Tibial artery (tissue), 4 donors: Measurements from ENCODE around the gene ATP8B1.

Experiments
- DNase-seq, 2 donors: peaks; one replicate each; pipeline ENCODE4 v3.0.0-alpha.2; 2019
- H3K27ac ChIP-seq, 2 donors: fragments of 200-600 bp; sonication (generic) in 1 of 2; 1 replicate in 1 of 2; 2 replicates in 1 of 2; pipeline ENCODE4 v1.5.1; 2018 to 2019; ENCODE audit warnings: mild to moderate bottlenecking in 1 of 2
- H3K27me3 ChIP-seq, 2 donors: fragments of 200-600 bp; sonication (generic) in 1 of 2; one replicate each; pipeline versions ENCODE4 v1.5.1 to v1.6.0; 2016 to 2019
- H3K36me3 ChIP-seq, 3 donors: fragments of 200-600 bp; sonication (generic) in 2 of 3; one replicate each; pipeline ENCODE4 v1.5.1; 2016 to 2019; ENCODE audit warnings: mild to moderate bottlenecking in 2 of 3
- H3K4me1 ChIP-seq, 4 donors: fragments of 200-600 bp; sonication (generic) in 2 of 4; 1 replicate in 3 of 4; 2 replicates in 1 of 4; pipeline ENCODE4 v1.5.1; 2016 to 2019
- H3K4me3 ChIP-seq, 2 donors: fragments of 200-600 bp; sonication (generic) in 1 of 2; 1 replicate in 1 of 2; 2 replicates in 1 of 2; pipeline ENCODE4 v1.5.1; 2018 to 2019; ENCODE audit warnings: mild to moderate bottlenecking in 2 of 2
- H3K9me3 ChIP-seq, 3 donors: fragments of 200-600 bp; sonication (generic) in 1 of 3; one replicate each; pipeline ENCODE4 v1.5.1; 2016 to 2019
- intact Hi-C: fragments of 100-400 bp; cut with DNase I; formaldehyde crosslinking; loops from one replicate; pipeline ENCODE4 v1.15.0; 2023; ENCODE audit warnings: low total_unique reads
- TF ChIP-seq, protein P1 (sequence below), 2 experiments: fragments of 200-600 bp in 1 of 2; fragments of 450-650 bp in 1 of 2; IDR thresholded peaks; one replicate each; pipeline ENCODE4 v1.5.1; 2017 to 2019; ENCODE audit warnings: antibody characterized with exemption in 2 of 2, mild to moderate bottlenecking in 1 of 2, moderate library complexity in 1 of 2

ATP8B1 gene

DNA sequence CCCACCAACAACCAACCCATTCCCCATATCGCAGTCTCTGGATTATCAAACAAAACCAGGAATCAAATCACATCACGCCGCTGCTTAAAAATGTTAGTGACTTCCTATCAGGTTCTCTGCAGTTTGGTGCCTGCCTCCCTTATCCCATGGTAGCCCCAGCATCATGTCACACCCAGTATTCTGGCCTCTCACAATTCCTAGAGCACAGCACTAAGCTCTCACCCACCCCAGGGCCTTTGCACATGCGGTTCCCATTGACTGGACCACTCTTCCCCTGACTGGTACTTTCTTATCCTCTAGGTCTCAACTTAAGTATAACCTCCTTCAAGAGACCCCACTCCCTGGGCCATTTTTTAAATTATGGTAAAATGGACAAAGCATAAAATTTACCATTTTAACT, 12.8 kb downstream of the ATP8B1 start:
- H3K27me3 ChIP-seq, result no peaks in the 10 kb centered on the region
- H3K9me3 ChIP-seq, result no peaks in the 10 kb centered on the region
- intact Hi-C loops, result no loop called here
- H3K4me1 ChIP-seq, result peaks cover 0 to 96% (median 61%) of the 10 kb centered on the region in 4 donors
- H3K36me3 ChIP-seq, result no peaks in the 10 kb centered on the region
- peak overlapping the region; percentile 86 to 89 for H3K27ac ChIP-seq
- DNase-seq, result no peak
- no peak overlapping the region for H3K4me3 ChIP-seq
- TF ChIP-seq, protein P1, sequence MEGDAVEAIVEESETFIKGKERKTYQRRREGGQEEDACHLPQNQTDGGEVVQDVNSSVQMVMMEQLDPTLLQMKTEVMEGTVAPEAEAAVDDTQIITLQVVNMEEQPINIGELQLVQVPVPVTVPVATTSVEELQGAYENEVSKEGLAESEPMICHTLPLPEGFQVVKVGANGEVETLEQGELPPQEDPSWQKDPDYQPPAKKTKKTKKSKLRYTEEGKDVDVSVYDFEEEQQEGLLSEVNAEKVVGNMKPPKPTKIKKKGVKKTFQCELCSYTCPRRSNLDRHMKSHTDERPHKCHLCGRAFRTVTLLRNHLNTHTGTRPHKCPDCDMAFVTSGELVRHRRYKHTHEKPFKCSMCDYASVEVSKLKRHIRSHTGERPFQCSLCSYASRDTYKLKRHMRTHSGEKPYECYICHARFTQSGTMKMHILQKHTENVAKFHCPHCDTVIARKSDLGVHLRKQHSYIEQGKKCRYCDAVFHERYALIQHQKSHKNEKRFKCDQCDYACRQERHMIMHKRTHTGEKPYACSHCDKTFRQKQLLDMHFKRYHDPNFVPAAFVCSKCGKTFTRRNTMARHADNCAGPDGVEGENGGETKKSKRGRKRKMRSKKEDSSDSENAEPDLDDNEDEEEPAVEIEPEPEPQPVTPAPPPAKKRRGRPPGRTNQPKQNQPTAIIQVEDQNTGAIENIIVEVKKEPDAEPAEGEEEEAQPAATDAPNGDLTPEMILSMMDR (IDR thresholded peaks at IDR 0.05), result no peak

DNA sequence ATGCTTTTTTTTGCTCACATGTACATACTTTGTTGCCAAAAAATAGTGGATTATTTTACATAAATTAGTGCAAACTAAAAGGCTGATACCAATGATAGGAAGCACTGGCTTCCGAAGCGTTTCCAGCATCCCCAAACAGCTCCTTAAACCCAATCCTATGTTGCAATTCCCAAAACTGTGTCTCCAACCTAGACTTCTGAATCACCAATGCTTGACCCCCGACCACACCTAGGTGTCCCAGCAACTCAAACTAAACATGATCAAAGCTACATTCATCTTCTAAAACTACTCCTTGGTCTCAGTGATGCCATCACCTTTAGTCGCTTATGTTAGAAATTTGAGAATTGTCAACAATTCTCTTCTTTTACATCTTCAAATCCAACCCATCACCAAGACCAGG, 13.4 kb downstream of the ATP8B1 start:
- no peaks in the 10 kb centered on the region for H3K36me3 ChIP-seq
- intact Hi-C loops, result no loop called here
- H3K4me1 ChIP-seq, result peaks cover 0 to 98% (median 61%) of the 10 kb centered on the region in 4 donors
- TF ChIP-seq, protein P1 (IDR thresholded peaks at IDR 0.05), result no peak
- no peaks in the 10 kb centered on the region for H3K27me3 ChIP-seq
- peak overlapping the region; percentile 86 to 89 for H3K27ac ChIP-seq
- DNase-seq, result no peak
- no peak overlapping the region for H3K4me3 ChIP-seq
- H3K9me3 ChIP-seq, result no peaks in the 10 kb centered on the region

DNA sequence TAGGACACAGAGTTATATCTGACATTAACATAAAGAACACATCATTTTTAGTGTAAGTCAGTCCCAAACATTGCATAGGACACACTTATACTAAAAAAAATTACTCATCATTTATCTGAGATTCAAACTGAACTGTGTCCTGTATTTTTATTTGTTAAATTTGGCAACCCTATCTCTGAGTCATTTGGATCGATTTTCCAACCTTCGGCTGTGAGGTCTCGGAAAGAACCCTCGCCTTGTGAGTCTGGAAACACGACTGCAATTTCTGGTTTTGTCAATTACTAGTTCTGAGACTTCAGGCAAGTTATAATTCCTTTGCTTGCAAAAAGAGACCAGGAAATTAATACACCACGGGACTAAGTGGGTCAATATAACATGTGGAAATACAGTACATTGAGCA, 14.0 kb downstream of the ATP8B1 start:
- Histone ChIP-seq H3K27ac (peak overlapping the region; percentile 86 to 89), H3K4me1 (peaks cover 0 to 98% (median 59%) of the 10 kb centered on the region in 4 donors), H3K27me3 (no peaks in the 10 kb centered on the region), H3K4me3 (peak overlapping the region in 1 of 2 donors; percentile 19), H3K9me3 (no peaks in the 10 kb centered on the region), H3K36me3 (no peaks in the 10 kb centered on the region)
- intact Hi-C loops, result no loop called here
- TF ChIP-seq, protein P1 (IDR thresholded peaks at IDR 0.05), result no peak
- DNase-seq, result no peak

DNA sequence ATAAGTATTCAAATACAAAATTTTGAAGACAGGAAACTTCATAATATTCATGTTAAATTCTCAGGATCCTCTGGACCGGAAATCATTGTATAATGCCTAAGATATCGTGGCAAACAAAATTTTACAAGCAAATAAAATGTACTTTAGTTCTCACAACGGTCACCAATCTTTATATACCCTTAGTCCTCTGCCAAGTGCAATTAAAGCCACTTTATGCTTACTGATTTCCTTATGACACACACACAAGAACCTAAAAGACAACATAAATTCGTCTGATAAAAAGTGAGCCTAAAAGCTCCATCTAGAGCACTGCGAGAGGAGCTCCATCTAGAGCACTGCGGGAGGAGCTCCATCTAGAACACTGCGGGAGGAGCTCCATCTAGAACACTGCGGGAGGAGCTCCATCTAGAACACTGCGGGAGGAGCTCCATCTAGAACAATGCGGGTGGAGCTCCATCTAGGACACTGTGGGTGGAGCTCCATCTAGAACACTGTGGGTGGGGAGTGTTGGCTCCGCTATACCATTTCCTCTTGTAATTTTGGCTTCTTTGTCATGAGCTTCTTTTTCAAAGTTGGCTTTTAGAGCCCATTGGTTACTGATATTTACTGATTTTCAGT, 15.9 kb downstream of the ATP8B1 start:
- DNase-seq, result no peak
- no peaks in the 10 kb centered on the region for H3K27me3 ChIP-seq
- TF ChIP-seq, protein P1 (IDR thresholded peaks at IDR 0.05), result no peak
- H3K36me3 ChIP-seq, result no peaks in the 10 kb centered on the region
- no peak overlapping the region for H3K4me3 ChIP-seq
- no peaks in the 10 kb centered on the region for H3K9me3 ChIP-seq
- intact Hi-C loops, result no loop called here
- H3K4me1 ChIP-seq, result peaks cover 0 to 100% (median 52%) of the 10 kb centered on the region in 4 donors
- H3K27ac ChIP-seq, result peak overlapping the region; percentile 86 to 89

DNA sequence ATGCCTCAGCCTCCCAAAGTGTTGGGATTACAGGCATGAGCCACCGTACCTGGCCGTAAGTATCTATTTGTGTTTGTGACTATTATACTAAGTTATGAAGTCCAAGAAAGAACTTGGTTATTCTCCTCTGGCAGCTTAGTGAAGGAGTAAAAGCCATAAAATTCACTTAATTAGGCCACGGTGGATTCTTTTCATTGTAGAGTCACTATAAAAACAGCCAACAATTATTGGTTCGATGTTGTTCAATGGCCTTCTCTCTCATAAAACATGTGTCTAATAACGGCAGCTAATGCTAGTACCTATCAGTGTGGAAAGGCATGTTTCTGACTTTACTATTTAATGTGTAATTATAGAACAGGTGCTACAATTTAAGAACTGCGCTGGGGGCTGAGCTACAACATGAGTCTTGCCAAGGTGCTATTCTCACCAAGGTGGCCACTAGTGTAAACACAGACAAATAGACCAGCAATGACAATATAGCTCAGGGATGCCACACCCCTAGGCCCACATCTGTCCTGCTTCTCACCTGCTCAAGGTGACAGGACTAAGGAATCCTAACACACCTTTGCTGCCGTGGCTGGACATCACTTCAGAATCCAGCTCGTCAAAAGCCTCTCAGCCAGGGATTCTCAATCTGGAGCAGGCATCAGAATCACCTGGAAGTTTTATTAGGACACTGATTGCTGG, 17.2 kb downstream of the ATP8B1 start:
- intact Hi-C loops, result no loop called here
- no peaks in the 10 kb centered on the region for H3K27me3 ChIP-seq
- H3K4me3 ChIP-seq, result no peak overlapping the region
- no peak for DNase-seq
- peak overlapping the region; percentile 86 to 89 for H3K27ac ChIP-seq
- no peaks in the 10 kb centered on the region for H3K36me3 ChIP-seq
- H3K9me3 ChIP-seq, result no peaks in the 10 kb centered on the region
- H3K4me1 ChIP-seq, result peaks cover 0 to 99% (median 56%) of the 10 kb centered on the region in 4 donors
- TF ChIP-seq, protein P1 (IDR thresholded peaks at IDR 0.05), result no peak
